Neural cell (in vitro differentiated cells): ENCODE measurements around the gene TTC13. TPM values are rescaled to one million over a fixed set of nuclear protein-coding genes. Genes with fewer than 3 reads are reported as not detected.

ENCODE experiments used
- H2AFZ ChIP-seq: fragments of 200-600, 300-800 bp; sonication (generic), shearing (Covaris generic); 2 replicates; pipeline ENCODE4 v1.6.0; 2014; ENCODE audit warnings: low read depth, mild to moderate bottlenecking, antibody characterized with exemption, low read length, moderate library complexity
- H3F3A ChIP-seq: fragments of 200-600 bp; shearing (Covaris generic); 2 replicates; pipeline ENCODE4 v1.6.1; 2016; ENCODE audit warnings: mild to moderate bottlenecking, moderate library complexity, mixed read lengths, antibody characterized with exemption, low read length; ENCODE audit not compliant: insufficient read depth, poor library complexity, severe bottlenecking
- H3K27ac ChIP-seq: fragments of 200-600, 300-800 bp; sonication (generic), shearing (Covaris generic); 2 replicates; pipeline ENCODE4 v1.5.1; 2014; ENCODE audit warnings: mild to moderate bottlenecking, low read length, moderate library complexity
- H3K27me3 ChIP-seq: fragments of 300-800, 200-600 bp; sonication (generic), shearing (Covaris generic); 2 replicates; pipeline ENCODE4 v1.6.0; 2014; ENCODE audit warnings: mild to moderate bottlenecking, low read depth, low read length, moderate library complexity; ENCODE audit not compliant: insufficient read depth
- H3K36me3 ChIP-seq: fragments of 300-800, 200-600 bp; sonication (generic), shearing (Covaris generic); 2 replicates; pipeline ENCODE4 v1.5.1; 2014; ENCODE audit warnings: mild to moderate bottlenecking, antibody characterized with exemption, low read length, moderate library complexity; ENCODE audit not compliant: insufficient read depth
- H3K4me2 ChIP-seq: fragments of 300-800, 200-600 bp; sonication (generic), shearing (Covaris generic); 2 replicates; pipeline ENCODE4 v1.6.0; 2014; ENCODE audit warnings: mild to moderate bottlenecking, low read length
- H3K4me3 ChIP-seq: fragments of 300-800, 200-600 bp; sonication (generic), shearing (Covaris generic); 2 replicates; pipeline ENCODE4 v1.5.1; 2014; ENCODE audit warnings: mild to moderate bottlenecking, low read length, moderate library complexity
- H3K79me2 ChIP-seq: fragments of 200-600 bp; shearing (Covaris generic); replicated peaks from 2 replicates; pipeline ENCODE4 v1.6.0; 2014; ENCODE audit warnings: mild to moderate bottlenecking, low read length, moderate library complexity; ENCODE audit not compliant: insufficient read depth
- H3K9ac ChIP-seq: fragments of 300-800, 200-600 bp; sonication (generic), shearing (Covaris generic); 2 replicates; pipeline ENCODE4 v1.6.1; 2016; ENCODE audit warnings: mild to moderate bottlenecking, low read length, mixed read lengths
- H3K9me2 ChIP-seq: fragments of 200-600 bp; shearing (Covaris generic); 2 replicates; pipeline ENCODE4 v1.6.1; 2016; ENCODE audit warnings: mild to moderate bottlenecking, low read length, mixed read lengths; ENCODE audit not compliant: insufficient read depth
- H3K9me3 ChIP-seq: fragments of 200-600, 300-800 bp; sonication (generic), shearing (Covaris generic); 2 replicates; pipeline ENCODE4 v1.6.1; 2016; ENCODE audit warnings: mild to moderate bottlenecking, mixed run types, low read length, moderate library complexity, mixed read lengths
- H4K20me1 ChIP-seq: fragments of 200-600 bp; shearing (Covaris generic); 2 replicates; pipeline ENCODE4 v1.6.1; 2016; ENCODE audit warnings: mild to moderate bottlenecking, mixed run types; ENCODE audit not compliant: insufficient read depth
- EP300 ChIP-seq: fragments of 450-650 bp; conservative IDR thresholded peaks from 2 replicates; pipeline ENCODE4 v1.6.1; 2014; ENCODE audit warnings: antibody characterized with exemption, mild to moderate bottlenecking, moderate library complexity; ENCODE audit not compliant: poor library complexity, severe bottlenecking
- EZH2 ChIP-seq: fragments of 200-600, 300-800 bp; shearing (Covaris generic), sonication (generic); IDR thresholded peaks from 2 replicates; pipeline ENCODE4 v1.6.1; 2014; ENCODE audit warnings: antibody characterized with exemption, low read length, borderline replicate concordance, mild to moderate bottlenecking; ENCODE audit not compliant: insufficient read depth, poor library complexity, severe bottlenecking
- MXI1 ChIP-seq: fragments of 450-650 bp; conservative IDR thresholded peaks from 2 replicates; pipeline ENCODE4 v1.6.1; 2014; ENCODE audit warnings: antibody characterized with exemption, mild to moderate bottlenecking; ENCODE audit not compliant: poor library complexity, severe bottlenecking
- POLR2AphosphoS5 ChIP-seq: IDR thresholded peaks from 2 replicates; pipeline ENCODE4 v1.6.1; 2012
- RAD21 ChIP-seq: fragments of 450-650 bp; conservative IDR thresholded peaks from 2 replicates; pipeline ENCODE4 v1.6.1; 2014; ENCODE audit warnings: antibody characterized with exemption, mild to moderate bottlenecking, moderate library complexity
- SMC3 ChIP-seq: fragments of 450-650 bp; conservative IDR thresholded peaks from 2 replicates; pipeline ENCODE4 v1.6.1; 2014; ENCODE audit warnings: antibody characterized with exemption, mild to moderate bottlenecking, moderate library complexity; ENCODE audit not compliant: poor library complexity
- TAF1 ChIP-seq: IDR thresholded peaks from 2 replicates; pipeline ENCODE4 v1.6.1; 2012; ENCODE audit warnings: low read depth
- polyA plus RNA-seq: library from polyadenylated mRNA; depleted of rRNA; stranded (reverse); fragments of >200 nt; gene quantifications from 2 replicates; pipeline ENCODE4 v1.2.3, GENCODE V29; 2014
- TF ChIP-seq, protein P1 (sequence below): IDR thresholded peaks from 2 replicates; pipeline ENCODE4 v1.6.1; 2012; ENCODE audit warnings: borderline replicate concordance
- TF ChIP-seq, protein P2 (sequence below): fragments of 450-650 bp; IDR thresholded peaks from 2 replicates; pipeline ENCODE4 v1.5.1; 2014; ENCODE audit warnings: antibody characterized with exemption, mild to moderate bottlenecking, moderate library complexity; ENCODE audit not compliant: poor library complexity, severe bottlenecking

The TTC13 gene
- polyA plus RNA-seq, 1 donor from 2014 or later = 33.8 TPM

DNA sequence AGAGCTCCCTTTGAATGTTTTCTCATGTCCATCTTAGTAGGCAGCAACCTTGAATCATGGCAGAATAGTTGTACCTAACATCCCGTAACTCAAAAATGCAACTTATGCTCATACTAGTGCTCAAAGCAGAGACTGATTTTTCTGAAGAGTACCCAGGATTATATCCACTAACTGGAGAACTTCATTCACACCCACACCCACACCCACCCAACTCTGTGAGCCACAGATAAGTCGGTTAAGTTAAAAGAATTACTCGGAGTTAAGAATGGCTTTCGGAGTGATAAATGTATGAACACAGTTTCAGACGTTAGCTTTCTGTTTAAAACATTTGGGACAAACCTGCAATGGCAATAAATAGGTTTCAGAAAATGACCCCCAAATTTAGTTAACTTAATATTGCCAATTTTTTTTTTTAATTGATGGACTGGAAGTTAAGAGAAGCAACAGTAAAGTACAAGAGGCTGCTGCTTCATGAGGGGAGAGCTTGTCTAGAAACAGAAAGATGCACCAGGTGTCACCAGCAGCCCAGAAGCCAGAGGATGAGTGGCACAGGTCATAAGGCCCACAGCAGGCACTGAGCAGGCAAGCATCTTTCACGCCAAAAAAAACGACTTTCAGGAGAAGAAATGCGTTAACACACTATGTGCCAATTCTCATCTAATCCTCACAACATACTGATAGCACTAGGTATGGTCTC lies 61.9 kb downstream of the TTC13 start:
- no peaks in the 10 kb centered on the region for H4K20me1 ChIP-seq
- no peak overlapping the region for H2AFZ ChIP-seq
- H3F3A ChIP-seq = no peaks in the 10 kb centered on the region
- no peak overlapping the region for H3K9ac ChIP-seq
- H3K36me3 ChIP-seq = peaks cover 5% of the 10 kb centered on the region
- no peak overlapping the region for H3K27ac ChIP-seq
- no peaks in the 10 kb centered on the region for H3K9me3 ChIP-seq
- no peaks in the 10 kb centered on the region for H3K9me2 ChIP-seq
- H3K4me3 ChIP-seq = no peak overlapping the region
- H3K27me3 ChIP-seq = no peaks in the 10 kb centered on the region
- TF ChIP-seq RAD21 (no peak), EP300 (no peak), EZH2 (no peak), SMC3 (no peak), TAF1 (no peak)
- TF ChIP-seq, protein P1, sequence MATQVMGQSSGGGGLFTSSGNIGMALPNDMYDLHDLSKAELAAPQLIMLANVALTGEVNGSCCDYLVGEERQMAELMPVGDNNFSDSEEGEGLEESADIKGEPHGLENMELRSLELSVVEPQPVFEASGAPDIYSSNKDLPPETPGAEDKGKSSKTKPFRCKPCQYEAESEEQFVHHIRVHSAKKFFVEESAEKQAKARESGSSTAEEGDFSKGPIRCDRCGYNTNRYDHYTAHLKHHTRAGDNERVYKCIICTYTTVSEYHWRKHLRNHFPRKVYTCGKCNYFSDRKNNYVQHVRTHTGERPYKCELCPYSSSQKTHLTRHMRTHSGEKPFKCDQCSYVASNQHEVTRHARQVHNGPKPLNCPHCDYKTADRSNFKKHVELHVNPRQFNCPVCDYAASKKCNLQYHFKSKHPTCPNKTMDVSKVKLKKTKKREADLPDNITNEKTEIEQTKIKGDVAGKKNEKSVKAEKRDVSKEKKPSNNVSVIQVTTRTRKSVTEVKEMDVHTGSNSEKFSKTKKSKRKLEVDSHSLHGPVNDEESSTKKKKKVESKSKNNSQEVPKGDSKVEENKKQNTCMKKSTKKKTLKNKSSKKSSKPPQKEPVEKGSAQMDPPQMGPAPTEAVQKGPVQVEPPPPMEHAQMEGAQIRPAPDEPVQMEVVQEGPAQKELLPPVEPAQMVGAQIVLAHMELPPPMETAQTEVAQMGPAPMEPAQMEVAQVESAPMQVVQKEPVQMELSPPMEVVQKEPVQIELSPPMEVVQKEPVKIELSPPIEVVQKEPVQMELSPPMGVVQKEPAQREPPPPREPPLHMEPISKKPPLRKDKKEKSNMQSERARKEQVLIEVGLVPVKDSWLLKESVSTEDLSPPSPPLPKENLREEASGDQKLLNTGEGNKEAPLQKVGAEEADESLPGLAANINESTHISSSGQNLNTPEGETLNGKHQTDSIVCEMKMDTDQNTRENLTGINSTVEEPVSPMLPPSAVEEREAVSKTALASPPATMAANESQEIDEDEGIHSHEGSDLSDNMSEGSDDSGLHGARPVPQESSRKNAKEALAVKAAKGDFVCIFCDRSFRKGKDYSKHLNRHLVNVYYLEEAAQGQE = no peak
- TF ChIP-seq, protein P2, sequence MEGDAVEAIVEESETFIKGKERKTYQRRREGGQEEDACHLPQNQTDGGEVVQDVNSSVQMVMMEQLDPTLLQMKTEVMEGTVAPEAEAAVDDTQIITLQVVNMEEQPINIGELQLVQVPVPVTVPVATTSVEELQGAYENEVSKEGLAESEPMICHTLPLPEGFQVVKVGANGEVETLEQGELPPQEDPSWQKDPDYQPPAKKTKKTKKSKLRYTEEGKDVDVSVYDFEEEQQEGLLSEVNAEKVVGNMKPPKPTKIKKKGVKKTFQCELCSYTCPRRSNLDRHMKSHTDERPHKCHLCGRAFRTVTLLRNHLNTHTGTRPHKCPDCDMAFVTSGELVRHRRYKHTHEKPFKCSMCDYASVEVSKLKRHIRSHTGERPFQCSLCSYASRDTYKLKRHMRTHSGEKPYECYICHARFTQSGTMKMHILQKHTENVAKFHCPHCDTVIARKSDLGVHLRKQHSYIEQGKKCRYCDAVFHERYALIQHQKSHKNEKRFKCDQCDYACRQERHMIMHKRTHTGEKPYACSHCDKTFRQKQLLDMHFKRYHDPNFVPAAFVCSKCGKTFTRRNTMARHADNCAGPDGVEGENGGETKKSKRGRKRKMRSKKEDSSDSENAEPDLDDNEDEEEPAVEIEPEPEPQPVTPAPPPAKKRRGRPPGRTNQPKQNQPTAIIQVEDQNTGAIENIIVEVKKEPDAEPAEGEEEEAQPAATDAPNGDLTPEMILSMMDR = no peak
- H3K4me2 ChIP-seq = no peak overlapping the region
- no peaks in the 10 kb centered on the region for H3K79me2 ChIP-seq

GRCh38 chr1:230915078-230915477 lies 63.6 kb downstream of the TTC13 start:
- Histone ChIP-seq H3K9me2 (no peaks in the 10 kb centered on the region), H3K79me2 (no peaks in the 10 kb centered on the region), H3K9ac (no peak overlapping the region), H3K4me2 (no peak overlapping the region), H4K20me1 (no peaks in the 10 kb centered on the region), H3K36me3 (peaks cover 5% of the 10 kb centered on the region), H3K9me3 (no peaks in the 10 kb centered on the region), H3K27ac (no peak overlapping the region), H3F3A (no peaks in the 10 kb centered on the region), H3K27me3 (no peaks in the 10 kb centered on the region), H3K4me3 (no peak overlapping the region), H2AFZ (no peak overlapping the region)
- TF ChIP-seq, protein P2 = no peak
- no peak for TF ChIP-seq MXI1
- no peak for TF ChIP-seq RAD21
- TF ChIP-seq, protein P1 = no peak
- TF ChIP-seq POLR2AphosphoS5 = no peak
- no peak for TF ChIP-seq EP300
- TF ChIP-seq EZH2 = no peak
- no peak for TF ChIP-seq TAF1
- no peak for TF ChIP-seq SMC3
